IPS-18c (cell line): ENCODE results near the gene TSPAN6.

Experiments used
- H3K4me3 ChIP-seq: 2 replicates; pipeline ENCODE4 v1.7.0; 2013; ENCODE audit warnings: low read depth, mild to moderate bottlenecking, low read length, moderate library complexity; ENCODE audit not compliant: insufficient read depth
- H3K9me3 ChIP-seq: one replicate; pipeline ENCODE4 v1.6.1; 2013; ENCODE audit warnings: mild to moderate bottlenecking, low read length, moderate library complexity; ENCODE audit not compliant: control insufficient read depth, insufficient read depth

TSPAN6 gene

DNA sequence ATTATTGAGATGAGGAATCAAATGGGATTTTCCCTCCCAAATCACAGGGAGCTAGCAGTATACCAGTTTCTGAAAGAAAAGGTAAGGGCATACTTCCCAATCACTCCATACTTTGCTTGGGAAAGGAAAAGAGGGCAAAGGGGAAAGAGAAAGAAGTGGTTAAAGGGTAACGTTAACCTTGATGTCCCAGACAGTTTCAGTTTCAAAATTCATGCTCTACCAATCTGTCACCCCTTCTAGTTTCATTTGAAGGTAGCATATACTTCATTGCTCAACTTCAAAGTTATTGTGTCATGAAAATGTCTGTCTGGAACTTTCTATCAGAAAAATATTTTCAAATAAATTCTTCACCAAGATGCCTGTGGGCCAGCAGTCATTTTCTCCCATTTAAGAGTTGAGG is 35.8 kb downstream of the TSPAN6 start:
- H3K4me3 ChIP-seq: no peak overlapping the region

DNA sequence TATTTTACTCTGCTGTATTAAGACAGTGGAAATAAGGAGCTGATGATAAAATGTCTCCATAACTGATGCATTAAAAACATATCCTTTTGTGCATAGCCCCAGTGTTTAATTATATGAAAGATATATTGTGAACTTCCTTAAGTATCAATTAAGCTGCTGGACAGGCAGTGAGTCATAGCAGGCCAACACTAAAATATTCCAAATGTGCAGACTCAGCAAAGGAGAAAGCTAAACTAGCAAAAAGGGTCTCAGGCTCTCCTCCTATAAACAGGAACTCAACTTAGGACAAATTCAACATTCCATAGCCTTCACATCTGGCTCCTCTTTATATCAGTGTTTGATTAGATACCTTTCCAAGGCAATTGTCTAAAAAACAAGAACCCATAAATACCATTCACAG is 36.3 kb downstream of the TSPAN6 start:
- no peaks in the 10 kb centered on the region for H3K9me3 ChIP-seq
- no peak overlapping the region for H3K4me3 ChIP-seq

More for the DNA sequence above, 35.8 kb downstream of the TSPAN6 start:
- no peaks in the 10 kb centered on the region for H3K9me3 ChIP-seq

DNA sequence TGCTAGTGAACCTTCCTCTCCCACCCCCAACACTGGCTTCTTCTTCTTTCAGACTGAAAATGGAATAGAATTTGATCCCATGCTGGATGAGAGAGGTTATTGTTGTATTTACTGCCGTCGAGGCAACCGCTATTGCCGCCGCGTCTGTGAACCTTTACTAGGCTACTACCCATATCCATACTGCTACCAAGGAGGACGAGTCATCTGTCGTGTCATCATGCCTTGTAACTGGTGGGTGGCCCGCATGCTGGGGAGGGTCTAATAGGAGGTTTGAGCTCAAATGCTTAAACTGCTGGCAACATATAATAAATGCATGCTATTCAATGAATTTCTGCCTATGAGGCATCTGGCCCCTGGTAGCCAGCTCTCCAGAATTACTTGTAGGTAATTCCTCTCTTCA is 37.1 kb downstream of the TSPAN6 start:
- Histone ChIP-seq H3K9me3 (no peaks in the 10 kb centered on the region), H3K4me3 (no peak overlapping the region)

DNA sequence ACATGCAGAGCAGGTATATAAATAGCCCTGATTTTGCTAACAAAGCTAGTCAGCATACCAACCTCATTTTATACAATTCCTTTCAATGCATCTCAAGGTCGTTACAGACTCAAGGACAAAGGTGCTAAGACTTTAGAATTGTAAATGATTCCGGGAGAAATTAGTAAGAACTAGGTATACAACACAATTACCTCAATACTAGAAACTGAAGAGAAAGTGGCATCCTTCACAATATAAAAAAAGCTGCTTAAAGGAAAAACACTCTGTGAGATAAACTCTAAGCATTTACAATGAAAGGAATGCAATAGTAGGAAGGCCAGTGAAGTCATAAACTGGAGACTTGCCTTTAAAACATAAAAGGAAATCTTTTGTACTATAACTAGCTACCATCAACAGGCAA is 40.0 kb downstream of the TSPAN6 start:
- no peak overlapping the region for H3K4me3 ChIP-seq
- no peaks in the 10 kb centered on the region for H3K9me3 ChIP-seq

DNA sequence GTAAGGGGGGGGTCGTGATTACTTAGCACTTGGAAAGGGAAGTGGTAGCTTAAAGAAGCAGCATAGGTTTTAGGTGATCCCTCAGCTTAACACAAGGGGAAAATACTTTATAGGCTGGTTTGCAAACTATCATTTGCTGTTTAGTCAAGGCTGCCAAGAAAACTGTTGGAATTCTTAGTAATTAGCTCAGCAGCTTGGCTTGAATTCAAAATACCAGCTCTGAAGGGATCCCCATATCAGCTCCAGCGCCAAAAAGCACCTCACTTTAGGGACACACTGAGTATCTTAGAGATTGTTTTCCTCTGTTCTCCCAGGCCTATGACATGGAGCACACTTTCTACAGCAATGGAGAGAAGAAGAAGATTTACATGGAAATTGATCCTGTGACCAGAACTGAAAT is 43.0 kb downstream of the TSPAN6 start:
- no peak overlapping the region for H3K4me3 ChIP-seq
- no peaks in the 10 kb centered on the region for H3K9me3 ChIP-seq

DNA sequence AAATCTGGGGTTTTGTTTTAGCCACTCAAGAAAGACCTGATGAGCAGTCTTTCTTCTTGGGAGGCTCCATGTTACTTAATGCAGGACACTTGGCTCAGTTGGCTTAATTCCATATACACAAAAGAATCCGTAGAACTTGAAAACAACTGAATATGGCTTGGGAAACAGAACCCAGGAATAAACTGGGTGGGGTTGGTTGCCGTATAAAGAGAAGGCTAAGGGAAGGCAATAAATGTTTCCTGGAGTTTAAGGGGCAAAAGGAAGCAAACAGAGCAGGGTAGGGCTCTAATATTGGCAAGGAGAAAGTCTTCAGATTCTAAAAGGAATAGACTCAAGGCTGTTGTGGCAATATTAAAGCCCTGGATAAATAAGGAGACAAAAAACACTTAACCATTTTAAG is 43.5 kb downstream of the TSPAN6 start:
- H3K9me3 ChIP-seq: peaks cover 2% of the 10 kb centered on the region
- H3K4me3 ChIP-seq: no peak overlapping the region

DNA sequence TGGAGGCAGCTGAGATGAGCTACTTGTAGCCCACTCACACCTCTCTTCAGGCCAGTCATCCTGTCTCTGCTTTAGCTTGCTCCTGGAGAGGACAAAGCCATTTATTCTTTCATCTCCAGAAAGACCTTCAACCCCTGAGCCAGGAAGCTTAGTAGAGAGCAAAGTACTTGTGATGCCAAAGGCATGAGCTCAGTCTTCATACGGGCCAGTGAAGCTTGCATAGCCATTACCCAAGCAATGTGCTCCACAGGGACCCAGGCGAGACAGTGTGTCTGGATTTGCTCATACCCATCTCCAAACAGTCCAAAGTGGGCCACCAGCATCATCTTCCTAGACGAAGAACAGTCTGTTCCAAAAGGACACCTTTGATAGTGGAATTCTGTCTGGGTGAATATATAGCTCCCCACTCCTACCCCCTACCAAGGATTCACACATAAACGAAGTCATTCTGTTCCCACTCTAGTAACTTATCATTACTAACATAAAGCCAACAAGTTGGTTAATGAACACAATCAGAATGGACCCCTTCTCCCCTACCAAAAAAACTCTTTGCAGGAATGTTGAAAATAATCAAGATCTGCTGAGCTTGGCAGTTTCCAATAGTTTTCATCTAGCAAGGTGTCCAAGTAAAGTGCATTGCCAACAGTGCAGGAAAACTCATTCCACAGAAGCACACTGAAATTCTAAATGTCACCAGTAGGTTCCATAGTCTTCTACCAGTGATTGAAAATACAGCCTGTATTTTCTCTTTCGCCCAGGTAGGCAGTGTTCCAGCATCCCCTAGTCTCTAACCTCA is 45.2 kb downstream of the TSPAN6 start:
- no peak overlapping the region for H3K4me3 ChIP-seq

DNA sequence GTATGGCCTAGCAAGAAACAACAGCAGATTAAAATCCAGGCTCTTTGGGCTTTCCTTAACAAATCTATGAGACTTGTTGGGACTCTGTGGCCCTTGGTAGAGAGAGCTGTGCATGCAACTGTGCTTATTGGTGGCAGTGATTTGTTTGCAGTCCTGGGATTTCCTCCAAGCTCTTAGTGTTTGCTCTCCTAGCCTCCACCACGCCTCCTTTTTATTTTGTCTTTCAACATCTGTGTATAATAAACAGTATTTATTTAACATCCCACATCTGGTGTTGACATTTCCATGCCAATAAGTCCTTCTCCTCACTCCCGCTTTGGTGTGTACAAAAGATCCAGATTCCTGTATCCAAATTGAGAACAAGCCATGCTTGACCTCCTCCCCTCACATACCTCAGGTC is 48.7 kb downstream of the TSPAN6 start:
- Histone ChIP-seq H3K9me3 (peaks cover 4% of the 10 kb centered on the region), H3K4me3 (no peak overlapping the region)

More for the DNA sequence above, 45.2 kb downstream of the TSPAN6 start:
- peaks cover 4% of the 10 kb centered on the region for H3K9me3 ChIP-seq

DNA sequence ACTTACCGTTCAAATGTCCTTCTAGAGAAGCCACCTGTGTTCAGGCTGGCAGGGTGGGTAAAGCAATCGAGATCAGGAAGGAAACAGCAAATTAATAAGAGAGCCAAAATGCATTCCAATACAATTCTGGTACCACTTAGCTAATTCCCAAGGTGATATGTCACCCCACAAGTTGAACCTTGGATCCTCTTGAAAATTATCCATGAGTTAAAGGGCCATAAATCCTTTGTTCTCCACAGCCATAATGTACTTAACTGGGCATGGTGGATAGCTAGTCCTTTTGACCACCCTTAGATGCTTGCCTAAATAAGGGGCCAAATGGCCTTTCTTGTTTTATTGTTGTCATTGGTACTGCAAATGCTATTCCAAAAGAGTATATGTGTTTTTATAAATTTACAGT is 49.9 kb downstream of the TSPAN6 start:
- peaks cover 4% of the 10 kb centered on the region for H3K9me3 ChIP-seq
- no peak overlapping the region for H3K4me3 ChIP-seq

DNA sequence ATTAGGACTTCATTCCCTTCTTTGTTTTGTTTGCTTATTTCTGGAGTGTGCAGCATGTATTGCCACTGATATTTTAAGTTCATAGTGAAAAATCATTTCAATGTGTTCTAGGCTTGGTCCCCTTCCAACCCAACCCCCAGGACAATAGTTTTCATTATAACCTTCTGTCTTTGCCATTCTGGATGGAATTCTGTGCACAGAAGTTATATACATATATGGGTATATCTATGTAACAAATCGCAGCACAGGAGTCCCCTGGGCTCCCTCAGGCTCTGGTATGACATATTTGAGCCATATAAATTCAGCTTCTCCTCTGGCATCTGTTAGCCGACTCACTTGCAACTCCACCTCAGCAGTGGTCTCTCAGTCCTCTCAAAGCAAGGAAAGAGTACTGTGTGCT is 52.0 kb downstream of the TSPAN6 start, which contains the start of gene TNMD:
TNMD (plus strand) TSS at position 326 of the 400 bp plus-strand sequence. CDS start 83 bp downstream, outside the sequence.
- Histone ChIP-seq H3K4me3 (no peak within 1 kb of the TSS), H3K9me3 (peaks cover 4% of the 10 kb centered on the region)
